Fibroblast of skin of scalp (primary cell): ENCODE measurements around the gene TSLP. TPM values are rescaled to one million over a fixed set of nuclear protein-coding genes. Genes with fewer than 3 reads are reported as not detected.

Experiments used
- DNase-seq: peaks from one replicate; pipeline ENCODE4 v3.0.0-alpha.2; 2013
- polyA plus RNA-seq, 2 experiments: library from polyadenylated mRNA; unstranded; fragments of 120-200 nt; gene quantifications; one replicate each; pipeline ENCODE4 v1.2.1, GENCODE V29; 2013; ENCODE audit not compliant: insufficient read length in 2 of 2

The TSLP gene
- 1.0 TPM for polyA plus RNA-seq (2013, experiment 1 of 2; ENCODE audit: insufficient read length)
- 1.0 TPM for polyA plus RNA-seq (2013, experiment 2 of 2; ENCODE audit: insufficient read length)

GRCh38 chr5:111071413-111071812 lies at the start of gene TSLP:
TSLP (plus strand) TSS chr5:111071713; CDS start chr5:111071891, 178 bp downstream.
- no peak for DNase-seq

GRCh38 chr5:111022301-111022700 lies 49.2 kb upstream of the TSLP start:
- DNase-seq: no peak

GRCh38 chr5:111028865-111029264 lies 42.6 kb upstream of the TSLP start:
- DNase-seq: no peak

- DNase-seq: peak; percentile 86
Measured at GRCh38 chr5:111043712-111044506, 27.6 kb upstream of the TSLP start.

- no peak for DNase-seq
Measured at GRCh38 chr5:111058064-111058463, 13.4 kb upstream of the TSLP start.

- DNase-seq: no peak
Measured at GRCh38 chr5:111060169-111060568, 11.3 kb upstream of the TSLP start.

GRCh38 chr5:111061618-111062017 lies 9.9 kb upstream of the TSLP start:
- DNase-seq: no peak

- DNase-seq: no peak
Measured at GRCh38 chr5:111063709-111064322, 7.7 kb upstream of the TSLP start.

- no peak for DNase-seq
Measured at GRCh38 chr5:111066261-111066938, 5.1 kb upstream of the TSLP start.

- DNase-seq: no peak
Measured at GRCh38 chr5:111068213-111068612, 3.3 kb upstream of the TSLP start.

GRCh38 chr5:111069839-111070238 lies 1.7 kb upstream of the TSLP start:
- DNase-seq: peak; percentile 80

GRCh38 chr5:111070272-111071134 lies 1.0 kb upstream of the TSLP start:
- peak; percentile 31 for DNase-seq

GRCh38 chr5:111072949-111073682 lies 1.6 kb downstream of the TSLP start:
- DNase-seq: peak; percentile 53

- no peak for DNase-seq
Measured at GRCh38 chr5:111074244-111074643, 2.7 kb downstream of the TSLP start.

GRCh38 chr5:111075520-111075919 lies 4.0 kb downstream of the TSLP start:
- DNase-seq: peak; percentile 91

GRCh38 chr5:111076091-111076490 lies 4.6 kb downstream of the TSLP start:
- no peak for DNase-seq

- DNase-seq: no peak
Measured at GRCh38 chr5:111077678-111078077, 6.2 kb downstream of the TSLP start.

- no peak for DNase-seq
Measured at GRCh38 chr5:111079846-111080245, 8.3 kb downstream of the TSLP start.

GRCh38 chr5:111083323-111083722 lies 11.8 kb downstream of the TSLP start:
- no peak for DNase-seq

GRCh38 chr5:111092062-111092853 lies 20.7 kb downstream of the TSLP start, which contains the start of gene WDR36:
WDR36 (plus strand) TSS chr5:111092348; CDS start chr5:111092457, 109 bp downstream.
- peak; percentile 94 for DNase-seq

- no peak for DNase-seq
Measured at GRCh38 chr5:111095982-111096381, 24.5 kb downstream of the TSLP start.
